Measurements from ENCODE around the gene RAMP3.
"Not testable (repeated sequence)": the region's sequence is repeated elsewhere in the genome, so short reads cannot be mapped to it uniquely, and the experiment has no call there.

DNA sequence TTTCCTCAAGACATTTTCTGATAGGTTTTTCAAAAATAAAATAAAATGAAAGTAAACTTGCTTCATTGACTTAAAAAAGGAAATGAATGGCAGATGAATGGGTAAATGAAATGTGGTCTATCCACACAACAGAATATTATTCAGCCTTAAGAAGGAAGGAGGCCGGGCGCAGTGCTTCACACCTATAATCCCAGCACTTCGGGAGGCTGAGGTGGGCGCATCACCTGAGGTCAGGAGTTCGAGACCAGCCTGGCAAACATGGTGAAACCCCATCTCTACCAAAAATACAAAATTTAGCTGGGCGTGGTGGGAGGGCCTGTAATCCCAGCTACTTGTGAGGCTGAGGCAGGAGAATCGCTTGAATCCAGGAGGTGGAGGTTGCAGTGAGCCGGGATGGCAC lies 3.7 kb upstream of the RAMP3 start:
- TF ChIP-seq CTCF (IDR thresholded peaks at IDR 0.05; ENCODE audit: low read depth, low read length); EZH2phosphoT487 (IDR thresholded peaks at IDR 0.05; ENCODE audit: low read depth): not testable (repeated sequence)

Measured in OCI-LY3 (cell line).